Vein endothelial cell (primary cell): ENCODE results near the gene LOXL3. TPM values are rescaled to one million over a fixed set of nuclear protein-coding genes. Genes with fewer than 3 reads are reported as not detected.

Experiments used
- total RNA-seq: library from RNA; depleted of rRNA; stranded (reverse); fragments of >200 nt; gene quantifications from 2 replicates; pipeline ENCODE4 v1.2.3, GENCODE V29; 2012

LOXL3 gene
- 1.6 and 2.2 TPM in 2 replicates for total RNA-seq

DNA sequence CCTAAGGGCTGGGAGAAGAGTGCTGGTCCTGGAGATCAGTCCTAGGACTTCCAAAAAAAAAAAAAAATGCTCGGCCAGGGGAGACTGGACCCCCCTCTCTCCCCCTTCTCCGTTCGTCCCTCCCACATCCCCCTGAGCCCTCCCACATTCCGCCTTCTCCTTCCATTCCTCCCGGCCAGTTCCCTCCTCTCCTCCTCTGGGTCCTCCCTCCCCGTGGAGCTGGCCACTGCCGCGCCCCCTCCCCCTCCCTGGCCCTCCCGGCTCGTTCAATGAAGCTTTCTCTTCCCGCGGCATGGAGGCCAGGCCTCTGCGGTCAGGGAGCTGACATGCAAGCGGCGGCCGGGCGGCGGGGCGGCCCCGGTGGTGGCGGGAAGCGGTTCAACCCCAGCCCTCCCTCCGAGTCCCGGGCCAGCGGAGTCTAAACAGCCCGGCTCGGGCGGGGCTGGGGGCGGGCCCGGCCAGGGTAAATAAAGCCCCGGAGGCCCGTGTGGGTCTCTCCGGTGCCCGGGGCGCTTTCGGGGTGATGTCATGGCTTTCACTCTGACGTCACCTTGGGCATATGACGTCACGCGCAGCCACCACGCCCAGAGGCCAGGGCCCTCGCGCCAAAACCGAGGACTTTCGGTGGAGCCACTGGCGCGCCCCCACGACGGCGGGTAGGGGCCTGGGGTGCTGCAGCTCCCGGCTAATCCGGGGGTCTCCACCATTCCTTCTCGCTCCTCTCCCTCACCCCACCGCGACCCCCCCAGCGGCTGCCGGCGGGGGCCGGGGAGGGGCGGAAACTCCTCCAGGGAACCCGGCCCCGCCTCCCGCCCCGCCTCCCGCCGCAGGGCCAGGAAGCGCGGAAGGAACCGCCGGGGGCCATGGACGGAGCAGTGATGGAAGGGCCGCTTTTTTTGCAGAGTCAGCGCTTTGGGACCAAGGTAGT lies at the start of gene LOXL3, which contains the start of gene DOK1:
TSS of gene LOXL3 (minus strand) at position 51 of the 928 bp plus-strand sequence. CDS start 1,308 bp downstream, outside the sequence.
TSS of gene DOK1 (plus strand) at position 829 of the 928 bp plus-strand sequence. CDS start at position 864, 35 bp downstream.

GRCh38 chr2:74529357-74530238 lies 24.1 kb downstream of the LOXL3 start, which contains the start of the genes AUP1 and HTRA2:
Gene AUP1 (minus strand): TSS chr2:74529706. CDS start chr2:74529629, 77 bp downstream.
Gene HTRA2 (plus strand): TSS chr2:74529933. CDS start chr2:74530007, 74 bp downstream.

GRCh38 chr2:74525717-74526648 lies 27.8 kb downstream of the LOXL3 start, which contains the start of gene DQX1:
Gene DQX1 (minus strand): TSS chr2:74526231. CDS start chr2:74525729, 502 bp downstream.

GRCh38 chr2:74514368-74515270 lies 39.1 kb downstream of the LOXL3 start, which contains the start of gene TLX2:
Gene TLX2 (plus strand): TSS chr2:74514450. CDS start chr2:74514807, 357 bp downstream.

GRCh38 chr2:74507145-74507925 lies 46.4 kb downstream of the LOXL3 start, which contains the start of gene PCGF1:
Gene PCGF1 (minus strand): TSS chr2:74507695. CDS start chr2:74507668, 27 bp downstream.

DNA sequence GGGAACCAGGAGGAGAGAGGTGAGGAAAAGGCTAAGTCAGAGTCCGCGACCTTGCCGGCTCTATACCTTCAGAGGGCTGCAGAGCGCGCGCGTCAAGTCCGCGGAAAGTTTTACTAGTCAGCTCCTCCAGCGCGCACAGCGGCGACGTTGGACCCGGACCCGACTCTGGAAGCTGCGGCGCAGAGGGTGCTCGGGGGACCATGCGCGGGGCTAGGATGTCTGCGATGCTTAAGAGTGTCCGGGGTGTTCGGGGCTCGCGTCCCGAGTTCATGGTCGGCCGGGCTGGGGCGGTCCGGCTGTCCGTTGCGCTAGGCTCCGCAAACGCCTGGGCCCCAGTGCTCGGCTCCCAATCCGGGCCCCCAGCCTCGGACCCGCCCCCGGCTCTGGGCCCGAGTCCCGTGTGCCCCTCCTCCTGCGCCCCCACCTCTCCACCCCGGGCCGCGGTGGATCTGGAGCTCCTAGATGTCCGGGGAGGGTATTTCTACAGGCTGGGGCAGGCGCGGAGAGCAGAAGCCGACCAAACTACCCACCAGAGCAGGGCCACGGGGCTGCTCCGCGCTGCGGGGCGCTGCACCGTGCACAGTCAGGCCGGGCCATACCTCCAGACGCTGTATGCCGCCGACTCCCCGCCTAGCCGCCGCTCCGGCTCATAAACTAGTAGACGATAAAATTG lies 54.3 kb downstream of the LOXL3 start, which contains the start of gene LBX2:
TSS of gene LBX2 (minus strand) at position 337 of the 673 bp plus-strand sequence. CDS start at position 271, 66 bp downstream.

DNA sequence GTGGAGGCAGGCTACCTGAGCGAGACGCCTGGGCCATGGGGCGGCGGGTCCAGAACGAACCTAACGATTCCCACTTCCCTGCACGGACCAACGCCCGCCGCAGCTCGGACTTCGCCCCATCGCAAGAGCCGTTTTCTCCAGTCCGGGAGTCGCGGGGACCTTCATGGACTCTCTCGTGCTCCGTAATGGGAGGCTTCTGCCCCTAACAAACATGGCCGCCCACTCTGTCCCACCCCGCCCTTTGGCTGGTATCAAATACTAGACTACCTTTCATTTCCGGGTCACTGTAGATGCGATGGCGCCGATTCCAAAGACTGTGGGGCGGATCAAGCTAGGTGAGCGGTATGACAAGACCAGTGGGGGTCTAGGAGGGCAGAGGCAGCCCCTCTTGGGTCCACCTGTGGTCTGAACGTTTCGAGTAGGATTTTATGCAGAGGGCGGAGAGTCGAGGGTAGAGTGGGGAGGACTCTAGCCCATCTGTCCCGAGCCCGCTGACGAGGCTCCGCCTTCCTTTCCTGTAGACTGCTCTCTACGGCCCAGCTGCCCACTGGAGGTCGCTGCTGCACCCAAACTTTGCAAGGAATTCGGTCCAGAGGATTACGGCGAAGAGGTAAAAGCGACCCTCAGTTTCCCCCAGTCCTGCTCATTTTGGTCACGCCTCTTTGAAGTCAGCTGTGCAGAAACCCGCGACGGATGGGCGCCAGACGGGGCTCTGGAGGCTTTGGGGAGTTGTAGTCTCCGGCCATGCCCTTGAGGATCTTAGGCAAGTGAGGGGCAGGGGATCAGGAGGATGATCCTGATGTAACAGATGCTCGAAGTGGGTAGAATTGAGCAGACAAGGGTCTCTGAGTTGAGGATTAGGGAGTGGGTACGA lies 70.7 kb downstream of the LOXL3 start, which contains the start of the genes CCDC142 and TTC31:
TSS of gene CCDC142 (minus strand) at position 198 of the 874 bp plus-strand sequence. CDS start at position 37, 161 bp downstream.
TSS of gene TTC31 (plus strand) at position 281 of the 874 bp plus-strand sequence. CDS start at position 296, 15 bp downstream.

Other genes with a start within 250 kb of the LOXL3 start
- 0.65 and 1.1 TPM in 2 replicates for gene SLC4A5, start 210.5 kb downstream of the LOXL3 start, total RNA-seq
- gene DCTN1, start 173.6 kb downstream of the LOXL3 start, total RNA-seq: 139 and 141 TPM in 2 replicates
- gene C2orf81, start 132.3 kb downstream of the LOXL3 start, total RNA-seq: 0.19 TPM in 1 of 2 replicates, not detected in the other
- gene WDR54, start 132.2 kb downstream of the LOXL3 start, total RNA-seq: 32.2 and 36.9 TPM in 2 replicates
- gene RTKN, start 112.0 kb downstream of the LOXL3 start, total RNA-seq: 10.8 and 17.0 TPM in 2 replicates
- gene INO80B, start 98.9 kb downstream of the LOXL3 start, total RNA-seq: 9.5 and 10.5 TPM in 2 replicates
- gene WBP1, start 95.5 kb downstream of the LOXL3 start, total RNA-seq: 29.4 and 39.2 TPM in 2 replicates
- gene MOGS, start 88.6 kb downstream of the LOXL3 start, total RNA-seq: 57.5 and 69.2 TPM in 2 replicates
- 18.8 and 20.6 TPM in 2 replicates for gene MRPL53, start 81.3 kb downstream of the LOXL3 start, total RNA-seq
- gene CCDC142, start 70.9 kb downstream of the LOXL3 start, total RNA-seq: 19.5 and 22.9 TPM in 2 replicates
- gene TTC31, start 70.9 kb downstream of the LOXL3 start, total RNA-seq: 11.1 and 15.0 TPM in 2 replicates
- gene LBX2, start 54.3 kb downstream of the LOXL3 start, total RNA-seq: 2.9 and 3.8 TPM in 2 replicates
- 13.3 and 14.0 TPM in 2 replicates for gene PCGF1, start 46.2 kb downstream of the LOXL3 start, total RNA-seq
- not detected in 2 replicates for gene TLX2, start 39.5 kb downstream of the LOXL3 start, total RNA-seq
- under 0.01 and 0.10 TPM in 2 replicates for gene DQX1, start 27.7 kb downstream of the LOXL3 start, total RNA-seq
- gene AUP1, start 24.2 kb downstream of the LOXL3 start, total RNA-seq: 96.4 and 116 TPM in 2 replicates
- gene HTRA2, start 24.0 kb downstream of the LOXL3 start, total RNA-seq: 32.9 and 42.8 TPM in 2 replicates
- 11.5 and 14.7 TPM in 2 replicates for gene DOK1, start 778 bp upstream of the LOXL3 start, total RNA-seq
- not detected in 2 replicates for gene M1AP, start 94.4 kb upstream of the LOXL3 start, total RNA-seq
- 3.6 TPM in 2 replicates for gene SEMA4F, start 100.3 kb upstream of the LOXL3 start, total RNA-seq